Dendritic cell treated with granulocyte-macrophage colony-stimulating factor and Interleukin-4, amounts not matched to agents 40 ng/mL and 50 ng/mL, for 4 days (primary cell): ENCODE results near the gene JAML.
A peak's percentile ranks its signal among the peaks of the same experiment; 100 is the strongest.

ENCODE experiments used
- H3K27ac Mint-ChIP-seq: one replicate; pipeline ENCODE4 v1.8.0; 2022; ENCODE audit warnings: mild to moderate bottlenecking, mixed read lengths
- H3K27me3 Mint-ChIP-seq: one replicate; pipeline ENCODE4 v1.8.0; 2022; ENCODE audit warnings: mild to moderate bottlenecking, mixed read lengths
- H3K36me3 Mint-ChIP-seq: one replicate; pipeline ENCODE4 v1.8.0; 2022; ENCODE audit warnings: low read depth, mixed read lengths
- H3K4me1 Mint-ChIP-seq: one replicate; pipeline ENCODE4 v1.8.0; 2022; ENCODE audit warnings: low read depth, mixed read lengths
- H3K4me3 Mint-ChIP-seq: one replicate; pipeline ENCODE4 v1.8.0; 2022; ENCODE audit warnings: mild to moderate bottlenecking, moderate library complexity, mixed read lengths
- H3K9me3 Mint-ChIP-seq: one replicate; pipeline ENCODE4 v1.8.0; 2022; ENCODE audit warnings: mixed read lengths
- intact Hi-C: fragments of 100-400 bp; cut with micrococcal nuclease; formaldehyde crosslinking; loops from one replicate; pipeline ENCODE4 v1.15.0; 2022

JAML gene

DNA sequence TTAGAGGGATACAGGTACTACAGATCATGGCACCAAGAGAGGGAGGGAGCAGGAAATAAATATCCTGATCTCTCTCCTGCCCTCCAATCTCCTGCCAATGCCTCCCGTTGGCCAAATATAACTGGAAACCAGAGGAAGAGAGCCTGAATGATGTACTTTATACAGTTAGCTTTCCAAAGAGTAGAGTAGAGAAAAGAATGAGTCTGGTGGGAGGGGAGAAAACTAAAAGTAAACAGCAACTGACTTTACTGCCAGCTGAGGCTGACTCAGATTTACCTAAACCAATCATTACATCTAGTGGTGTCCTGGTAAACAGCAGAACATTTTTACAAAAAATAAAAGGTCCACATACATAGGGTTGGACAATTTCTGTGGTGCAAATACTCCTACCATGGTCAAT is 22.2 kb upstream of the JAML start:
- H3K27ac Mint-ChIP-seq: no peak overlapping the region
- peaks cover 3% of the 10 kb centered on the region for H3K36me3 Mint-ChIP-seq
- no peaks in the 10 kb centered on the region for H3K9me3 Mint-ChIP-seq
- H3K4me1 Mint-ChIP-seq: peaks cover 48% of the 10 kb centered on the region
- H3K4me3 Mint-ChIP-seq: no peak overlapping the region
- H3K27me3 Mint-ChIP-seq: no peaks in the 10 kb centered on the region
- intact Hi-C loops: no loop called here

- no peak overlapping the region for H3K4me3 Mint-ChIP-seq
- peaks cover 52% of the 10 kb centered on the region for H3K4me1 Mint-ChIP-seq
- no peaks in the 10 kb centered on the region for H3K27me3 Mint-ChIP-seq
- H3K27ac Mint-ChIP-seq: no peak overlapping the region
- intact Hi-C loops: no loop called here
- no peaks in the 10 kb centered on the region for H3K36me3 Mint-ChIP-seq
- no peaks in the 10 kb centered on the region for H3K9me3 Mint-ChIP-seq
These were observed 21.2 kb upstream of the JAML start for GRCh38 chr11:118245936-118246562.

- intact Hi-C loops: no loop called here
- Mint-ChIP-seq H3K4me3 (no peak overlapping the region), H3K9me3 (no peaks in the 10 kb centered on the region)
These were observed 19.4 kb upstream of the JAML start for GRCh38 chr11:118243993-118244762.

DNA sequence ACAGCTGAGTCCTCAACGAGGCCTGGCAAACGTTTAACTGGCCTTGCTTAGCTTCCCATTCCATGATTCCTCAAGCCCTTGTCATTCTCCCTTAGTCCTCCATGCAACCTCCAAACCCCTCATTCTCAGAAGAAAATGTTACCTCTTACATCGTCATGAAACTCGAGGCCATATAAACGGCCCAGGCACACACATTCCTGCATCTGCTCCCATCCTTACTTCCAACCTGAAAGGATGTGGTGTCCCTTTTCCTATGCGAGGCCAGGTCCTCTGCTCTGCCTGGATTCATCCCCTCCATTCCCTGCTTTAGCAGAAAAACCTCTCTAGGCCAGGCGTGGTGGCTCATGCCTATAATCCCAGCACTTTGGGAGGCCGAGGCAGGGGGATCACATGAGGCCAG is 18.4 kb upstream of the JAML start:
- intact Hi-C loops: no loop called here
- H3K9me3 Mint-ChIP-seq: no peaks in the 10 kb centered on the region
- H3K4me3 Mint-ChIP-seq: no peak overlapping the region
- no peaks in the 10 kb centered on the region for H3K27me3 Mint-ChIP-seq
- peaks cover 79% of the 10 kb centered on the region for H3K4me1 Mint-ChIP-seq
- peak overlapping the region; percentile 38 for H3K27ac Mint-ChIP-seq
- no peaks in the 10 kb centered on the region for H3K36me3 Mint-ChIP-seq

More at GRCh38 chr11:118243993-118244762, 19.4 kb upstream of the JAML start:
- Mint-ChIP-seq H3K4me1 (peaks cover 69% of the 10 kb centered on the region), H3K27ac (peak overlapping the region; percentile 38), H3K36me3 (no peaks in the 10 kb centered on the region), H3K27me3 (no peaks in the 10 kb centered on the region)

GRCh38 chr11:118241764-118242098 is 16.9 kb upstream of the JAML start:
- intact Hi-C loops: no loop called here
- Mint-ChIP-seq H3K36me3 (no peaks in the 10 kb centered on the region), H3K27ac (peak overlapping the region; percentile 39), H3K9me3 (no peaks in the 10 kb centered on the region), H3K4me1 (peaks cover 79% of the 10 kb centered on the region), H3K27me3 (no peaks in the 10 kb centered on the region), H3K4me3 (no peak overlapping the region)

GRCh38 chr11:118240999-118241763 is 16.4 kb upstream of the JAML start:
- H3K27ac Mint-ChIP-seq: peak overlapping the region; percentile 39
- intact Hi-C loops: no loop called here
- no peaks in the 10 kb centered on the region for H3K36me3 Mint-ChIP-seq
- H3K4me3 Mint-ChIP-seq: no peak overlapping the region
- H3K9me3 Mint-ChIP-seq: no peaks in the 10 kb centered on the region
- peaks cover 79% of the 10 kb centered on the region for H3K4me1 Mint-ChIP-seq
- H3K27me3 Mint-ChIP-seq: no peaks in the 10 kb centered on the region

- Mint-ChIP-seq H3K4me3 (no peak overlapping the region), H3K4me1 (peaks cover 76% of the 10 kb centered on the region), H3K27me3 (no peaks in the 10 kb centered on the region), H3K36me3 (peaks cover 9% of the 10 kb centered on the region), H3K27ac (peak overlapping the region; percentile 39), H3K9me3 (no peaks in the 10 kb centered on the region)
- intact Hi-C loops: no loop called here
These were observed 14.8 kb upstream of the JAML start for GRCh38 chr11:118239509-118240205.

- Mint-ChIP-seq H3K4me1 (peaks cover 76% of the 10 kb centered on the region), H3K27me3 (no peaks in the 10 kb centered on the region), H3K4me3 (no peak overlapping the region), H3K9me3 (no peaks in the 10 kb centered on the region), H3K27ac (peak overlapping the region; percentile 58), H3K36me3 (peaks cover 15% of the 10 kb centered on the region)
- intact Hi-C loops: no loop called here
These were observed 14.1 kb upstream of the JAML start for GRCh38 chr11:118238929-118239328.

- Mint-ChIP-seq H3K27ac (peak overlapping the region; percentile 58), H3K4me1 (peaks cover 71% of the 10 kb centered on the region), H3K27me3 (no peaks in the 10 kb centered on the region), H3K36me3 (peaks cover 18% of the 10 kb centered on the region), H3K9me3 (no peaks in the 10 kb centered on the region), H3K4me3 (no peak overlapping the region)
- intact Hi-C loops: no loop called here
These were observed 13.6 kb upstream of the JAML start for GRCh38 chr11:118238421-118238820.

GRCh38 chr11:118236170-118236569 is 11.4 kb upstream of the JAML start:
- Mint-ChIP-seq H3K9me3 (no peaks in the 10 kb centered on the region), H3K36me3 (peaks cover 23% of the 10 kb centered on the region), H3K4me3 (no peak overlapping the region), H3K27me3 (no peaks in the 10 kb centered on the region), H3K4me1 (peaks cover 50% of the 10 kb centered on the region), H3K27ac (no peak overlapping the region)
- intact Hi-C loops: no loop called here

DNA sequence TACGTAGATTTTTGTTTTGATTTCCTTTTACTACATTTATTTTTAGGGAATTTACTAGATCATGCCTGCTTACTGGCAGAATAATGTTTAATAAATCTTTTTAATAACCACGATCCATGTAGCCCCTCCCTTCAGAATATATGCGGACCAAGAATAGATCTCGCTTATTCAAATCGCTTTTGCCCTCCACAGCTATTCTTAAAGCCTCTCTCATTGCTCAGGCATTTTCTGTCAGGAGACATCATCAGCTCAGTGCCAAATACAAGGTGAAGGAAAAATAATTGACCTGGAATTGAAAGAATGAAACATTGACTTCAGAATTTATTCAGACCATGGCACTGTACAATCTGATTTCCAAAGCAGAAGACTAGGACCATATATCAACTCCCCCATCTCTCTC is 10.0 kb upstream of the JAML start:
- no peak overlapping the region for H3K4me3 Mint-ChIP-seq
- H3K36me3 Mint-ChIP-seq: peaks cover 23% of the 10 kb centered on the region
- intact Hi-C loops: no loop called here
- H3K27ac Mint-ChIP-seq: no peak overlapping the region
- peaks cover 40% of the 10 kb centered on the region for H3K4me1 Mint-ChIP-seq
- H3K27me3 Mint-ChIP-seq: no peaks in the 10 kb centered on the region
- H3K9me3 Mint-ChIP-seq: no peaks in the 10 kb centered on the region

- intact Hi-C loops: no loop called here
- peaks cover 41% of the 10 kb centered on the region for H3K4me1 Mint-ChIP-seq
- no peaks in the 10 kb centered on the region for H3K9me3 Mint-ChIP-seq
- peak overlapping the region; percentile 7 for H3K27ac Mint-ChIP-seq
- H3K4me3 Mint-ChIP-seq: no peak overlapping the region
- H3K27me3 Mint-ChIP-seq: no peaks in the 10 kb centered on the region
- peaks cover 23% of the 10 kb centered on the region for H3K36me3 Mint-ChIP-seq
These were observed 9.0 kb upstream of the JAML start for GRCh38 chr11:118233850-118234249.

GRCh38 chr11:118233377-118233776 is 8.6 kb upstream of the JAML start:
- Mint-ChIP-seq H3K4me3 (no peak overlapping the region), H3K9me3 (no peaks in the 10 kb centered on the region), H3K27ac (no peak overlapping the region), H3K27me3 (no peaks in the 10 kb centered on the region), H3K36me3 (peaks cover 23% of the 10 kb centered on the region), H3K4me1 (peaks cover 40% of the 10 kb centered on the region)
- intact Hi-C loops: no loop called here

DNA sequence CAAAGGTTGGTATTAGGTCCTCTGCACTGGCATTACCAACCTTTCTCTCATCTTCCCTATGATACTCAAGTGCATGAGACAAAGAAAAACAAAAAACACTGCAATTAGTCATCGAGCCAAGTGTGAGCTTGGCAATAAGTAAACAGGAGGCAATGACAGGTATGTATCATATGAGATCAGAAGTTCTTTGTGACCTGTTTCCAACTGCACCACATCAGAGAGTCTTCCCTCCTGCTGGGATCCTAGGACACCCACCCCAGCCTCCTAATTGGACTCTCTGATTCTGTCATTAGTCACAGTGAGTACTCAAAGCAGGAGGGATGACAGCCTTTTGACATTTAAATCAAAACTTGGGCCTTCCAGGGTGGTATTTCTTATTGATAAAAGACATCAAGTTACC is 7.8 kb upstream of the JAML start:
- H3K36me3 Mint-ChIP-seq: peaks cover 23% of the 10 kb centered on the region
- H3K4me1 Mint-ChIP-seq: peaks cover 37% of the 10 kb centered on the region
- no peak overlapping the region for H3K27ac Mint-ChIP-seq
- H3K9me3 Mint-ChIP-seq: no peaks in the 10 kb centered on the region
- no peaks in the 10 kb centered on the region for H3K27me3 Mint-ChIP-seq
- no peak overlapping the region for H3K4me3 Mint-ChIP-seq
- intact Hi-C loops: no loop called here
